ENCODE data around the gene SYNE1.
"Not testable (repeated sequence)": the region's sequence is repeated elsewhere in the genome, so short reads cannot be mapped to it uniquely, and the experiment has no call there.

Gene SYNE1

DNA sequence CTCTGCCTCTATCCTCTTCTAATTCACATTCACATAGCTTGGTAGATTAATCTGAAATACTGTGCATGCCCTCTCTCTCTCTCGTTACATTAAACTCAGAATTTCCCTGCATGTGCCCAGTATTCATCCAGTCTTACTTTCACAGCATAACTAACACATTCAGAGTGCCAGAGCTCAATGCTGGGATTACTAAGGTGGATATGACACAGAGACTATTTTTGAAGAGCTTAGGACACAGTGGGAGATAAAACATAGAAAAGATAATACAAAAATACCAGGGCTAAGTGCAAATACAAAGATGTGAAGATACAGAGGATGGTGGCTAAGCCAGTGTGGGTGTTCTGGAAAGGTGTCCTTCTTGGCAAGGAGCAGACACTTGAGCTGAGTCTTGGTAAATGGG is 6.3 kb downstream of the SYNE1 start:
- DNase-seq (ENCODE audit: low read depth) = no peak

DNA sequence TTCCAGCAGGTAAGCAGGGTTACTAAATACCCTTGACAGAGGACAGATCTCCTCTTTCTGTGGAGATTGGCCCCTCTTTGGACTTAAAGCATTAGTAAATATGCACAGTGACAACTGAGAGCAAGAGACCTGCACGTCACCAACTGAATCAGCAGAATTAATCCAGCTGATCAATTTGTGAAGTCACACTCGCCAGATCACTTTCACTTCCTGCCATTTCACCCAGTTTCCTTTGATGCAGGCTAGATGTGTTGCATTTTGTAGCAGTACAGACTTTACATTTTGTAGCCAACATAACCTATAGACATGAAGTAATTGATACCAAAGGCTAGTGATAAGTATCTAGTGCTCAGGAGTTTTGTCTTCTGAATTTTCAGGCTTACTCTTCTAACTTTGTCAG is 11.9 kb downstream of the SYNE1 start:
- DNase-seq (ENCODE audit: low read depth) = no peak

GRCh38 chr6:152614776-152615175 is 22.4 kb downstream of the SYNE1 start:
- DNase-seq (ENCODE audit: low read depth) = not testable (repeated sequence)

DNA sequence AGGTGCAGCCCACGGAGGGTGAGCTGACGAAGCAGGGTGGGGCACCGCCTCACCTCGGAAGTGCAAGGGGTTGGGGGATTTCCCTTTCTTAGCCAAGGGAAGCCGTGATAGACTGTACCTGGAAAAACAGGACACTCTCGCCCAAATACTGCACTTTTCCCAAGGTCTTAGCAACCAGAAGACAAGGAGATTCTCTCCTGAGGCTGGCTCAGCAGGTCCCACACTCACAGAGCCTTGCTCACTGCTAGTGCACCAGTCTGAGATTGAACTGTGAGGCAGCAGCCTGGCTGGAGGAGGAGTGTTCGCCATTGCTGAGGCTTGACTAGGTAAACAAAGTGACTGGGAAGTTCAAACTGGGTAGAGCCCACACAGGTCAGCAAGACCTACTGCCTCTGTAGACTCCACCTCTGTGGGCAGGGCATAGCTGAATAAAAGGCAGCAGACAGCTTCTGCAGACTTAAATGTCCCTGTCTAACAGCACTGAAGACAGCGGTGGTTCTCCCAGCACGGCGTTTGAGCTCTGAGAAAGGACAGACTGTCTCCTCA is 28.0 kb downstream of the SYNE1 start:
- DNase-seq (ENCODE audit: low read depth) = no peak

DNA sequence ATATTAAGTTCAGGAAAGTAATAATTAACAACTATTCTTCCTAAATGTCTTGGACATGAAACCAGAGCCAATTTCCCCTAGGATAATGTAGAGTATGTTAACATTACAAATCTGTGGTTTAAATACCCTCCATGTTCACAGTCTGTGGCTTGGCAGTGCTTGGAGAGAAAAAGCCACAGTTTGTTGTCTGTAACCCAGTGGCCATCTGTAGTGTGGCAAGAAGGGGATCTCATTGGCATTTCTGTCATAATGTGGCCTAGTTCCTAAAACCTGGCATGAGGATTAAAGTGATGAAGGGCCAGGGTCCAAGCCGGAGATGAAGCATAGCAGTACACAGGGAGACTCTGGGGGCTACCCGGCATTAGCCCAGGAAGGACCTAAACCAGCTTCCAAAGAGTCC is 31.2 kb downstream of the SYNE1 start:
- DNase-seq (ENCODE audit: low read depth) = no peak

- no peak for DNase-seq (ENCODE audit: low read depth)
Observed at GRCh38 chr6:152605342-152605741, 31.8 kb downstream of the SYNE1 start.

GRCh38 chr6:152603911-152604310 is 33.3 kb downstream of the SYNE1 start:
- DNase-seq (ENCODE audit: low read depth) = no peak

DNA sequence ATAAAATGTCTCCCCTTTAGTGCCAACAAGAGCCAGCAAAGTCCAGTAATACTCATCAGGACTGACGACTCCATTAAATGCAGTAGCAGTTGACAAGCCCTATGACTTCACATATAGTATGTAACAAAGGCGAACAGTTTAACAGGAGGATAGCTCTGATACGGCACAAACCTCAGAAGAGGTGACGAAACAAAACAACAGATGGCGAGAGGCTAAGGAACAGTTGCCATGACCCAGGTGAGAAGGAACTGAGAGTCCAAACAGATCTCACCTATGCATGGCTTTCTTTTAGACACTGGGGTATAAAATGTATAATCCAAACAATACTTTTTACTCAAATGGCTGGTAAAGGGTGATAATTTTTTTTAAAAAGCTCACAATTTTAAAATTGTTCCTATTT is 37.1 kb downstream of the SYNE1 start:
- no peak for DNase-seq (ENCODE audit: low read depth)

- no peak for DNase-seq (ENCODE audit: low read depth)
Observed at GRCh38 chr6:152598901-152599537, 38.1 kb downstream of the SYNE1 start.

DNA sequence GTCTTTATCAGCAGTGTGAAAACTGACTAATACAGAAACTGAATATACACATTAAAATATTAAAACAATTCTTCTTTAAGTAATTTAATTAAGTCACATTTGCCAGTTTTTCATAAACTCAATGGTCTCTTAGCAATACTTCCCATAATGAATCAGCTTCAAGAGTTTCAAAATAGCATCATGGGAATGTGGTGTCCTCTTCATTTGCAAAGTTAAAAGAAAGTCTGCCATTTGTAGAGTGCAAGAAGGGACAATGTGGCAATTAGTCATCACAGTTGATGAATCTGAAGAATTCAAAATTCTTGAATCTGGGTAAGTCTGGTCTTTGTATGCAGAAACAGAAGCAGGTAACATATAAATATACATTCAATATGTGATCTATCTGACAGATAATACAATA is 38.7 kb downstream of the SYNE1 start:
- no peak for DNase-seq (ENCODE audit: low read depth)

DNA sequence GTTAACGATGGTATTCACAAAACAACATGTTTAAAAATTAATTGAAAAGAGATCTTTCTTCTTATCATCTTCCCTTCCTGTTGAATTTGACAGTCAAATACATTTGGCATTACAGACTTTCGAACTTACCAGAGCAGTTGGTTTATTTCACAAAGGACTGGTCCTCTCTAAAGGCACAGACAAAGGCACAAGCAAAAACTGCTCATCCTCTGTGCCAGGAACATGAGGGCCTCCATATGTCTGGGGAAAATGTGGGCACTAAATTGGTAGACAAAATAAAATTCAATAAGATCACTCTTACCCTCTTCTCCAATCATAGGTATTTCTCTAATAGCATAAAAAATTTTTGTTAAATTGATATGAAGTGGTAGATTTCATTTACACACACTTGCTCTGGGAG is 40.4 kb downstream of the SYNE1 start:
- no peak for DNase-seq (ENCODE audit: low read depth)

DNA sequence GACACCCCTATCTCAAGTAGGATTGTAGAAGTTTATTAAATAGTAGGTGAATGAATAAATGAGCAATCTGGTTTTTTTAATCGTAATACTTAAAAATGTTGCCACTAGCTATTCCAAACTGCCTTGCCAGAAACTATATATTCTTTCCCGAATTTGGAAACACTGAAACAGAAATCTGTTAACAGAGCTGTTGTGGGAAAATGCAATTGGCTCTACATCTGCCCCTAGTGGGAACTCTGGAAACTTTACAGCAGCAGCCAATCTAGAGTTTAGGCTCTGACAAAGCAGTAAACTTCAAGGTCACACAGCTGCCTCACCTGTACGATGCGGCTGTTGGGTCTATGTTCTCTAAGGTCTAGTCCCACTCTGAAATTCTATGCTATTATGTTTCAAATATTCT is 41.7 kb downstream of the SYNE1 start:
- no peak for DNase-seq (ENCODE audit: low read depth)

DNA sequence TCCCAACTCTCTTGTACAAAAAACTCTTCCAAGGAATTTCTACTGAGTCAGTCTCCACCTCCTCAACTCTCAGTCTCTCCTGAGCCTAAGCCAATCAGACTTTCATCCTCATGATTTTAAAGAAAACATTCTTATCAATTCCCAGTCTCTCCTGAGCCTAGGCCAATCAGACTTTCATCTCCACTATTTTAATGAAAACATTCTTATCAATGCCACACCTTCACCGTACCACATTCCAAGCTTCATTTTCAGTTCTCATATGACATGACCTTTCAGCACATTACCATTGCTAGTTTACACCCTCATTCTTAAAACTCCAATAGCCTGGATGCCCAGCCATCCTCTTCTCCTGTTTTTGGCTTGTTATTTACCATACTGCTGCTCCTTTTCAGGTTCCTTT is 42.5 kb downstream of the SYNE1 start:
- no peak for DNase-seq (ENCODE audit: low read depth)

DNA sequence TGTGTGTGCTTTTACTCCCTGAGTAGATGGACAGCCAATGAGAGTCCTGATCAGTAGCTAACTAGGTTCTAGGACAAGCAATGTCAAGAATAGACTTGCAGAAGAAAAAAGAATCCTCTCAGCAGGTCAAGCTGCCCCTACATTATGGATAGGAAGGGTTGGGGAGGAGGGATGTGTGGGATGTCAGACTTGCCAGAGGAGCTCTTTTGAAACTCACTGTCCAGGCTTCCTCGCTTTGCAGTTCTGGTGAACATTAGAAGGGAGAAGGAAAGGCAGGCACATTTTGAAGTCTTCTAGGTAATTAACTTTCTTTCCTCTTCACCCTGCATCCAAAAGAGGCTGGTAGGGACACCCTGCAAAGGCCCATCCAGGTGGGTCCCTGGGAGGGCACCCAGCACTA is 48.7 kb downstream of the SYNE1 start:
- DNase-seq (ENCODE audit: low read depth) = no peak

DNA sequence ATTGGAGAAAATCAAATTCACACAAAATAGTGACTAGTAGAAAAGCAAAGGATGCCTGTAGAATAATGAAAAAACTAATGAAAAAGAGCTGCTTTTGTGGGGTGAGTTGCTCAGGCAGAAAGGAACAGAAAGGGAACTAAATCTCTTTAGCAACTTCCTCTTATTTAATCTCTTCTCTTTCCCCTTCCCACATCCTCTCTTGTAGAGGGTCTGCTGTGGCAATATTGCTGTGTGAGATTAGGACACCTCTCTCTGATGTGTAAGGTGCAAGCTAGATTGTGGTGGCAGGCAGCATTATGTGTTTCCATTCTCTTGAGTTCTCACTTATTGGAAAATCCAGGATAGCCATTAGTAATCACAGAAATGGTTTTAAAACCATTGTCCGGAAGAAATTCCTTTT is 49.7 kb downstream of the SYNE1 start:
- DNase-seq (ENCODE audit: low read depth) = no peak

DNA sequence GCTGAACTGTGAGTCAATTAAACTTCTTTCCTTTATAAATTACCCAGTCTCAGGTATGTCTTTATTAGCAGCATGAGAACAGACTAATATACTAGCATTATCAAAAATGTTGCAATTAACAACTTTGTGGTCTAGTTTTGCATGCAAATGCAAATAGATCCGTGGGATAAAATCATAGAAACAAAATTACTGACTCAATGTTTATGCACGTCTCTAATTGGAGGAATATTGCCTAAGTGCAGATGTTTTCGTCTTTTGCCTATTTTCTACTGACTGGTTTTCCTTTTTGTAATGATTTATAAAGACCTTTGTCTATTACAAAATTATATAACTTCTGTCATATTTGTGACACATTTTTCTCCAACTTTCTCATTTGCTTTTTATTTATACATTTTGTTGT is 51.9 kb downstream of the SYNE1 start:
- no peak for DNase-seq (ENCODE audit: low read depth)

DNA sequence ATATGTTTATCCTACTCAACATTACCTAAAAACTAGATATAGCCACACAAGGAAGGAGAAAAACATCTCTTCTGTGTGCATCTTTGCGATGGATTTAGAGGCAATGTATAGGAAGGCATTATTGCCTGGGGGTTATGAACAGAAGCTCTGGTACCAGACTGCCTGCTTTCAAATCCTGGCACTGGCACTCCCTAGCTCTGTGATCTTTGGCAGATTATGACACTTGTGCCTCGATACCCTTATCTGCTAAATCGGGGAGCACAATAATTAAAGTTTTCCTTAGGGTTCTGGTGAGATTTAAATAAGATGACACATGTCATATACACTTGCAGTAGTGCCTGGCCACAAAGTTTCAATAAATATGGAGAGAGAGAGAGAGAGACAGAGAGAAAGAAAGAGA is 53.3 kb downstream of the SYNE1 start:
- DNase-seq (ENCODE audit: low read depth) = no peak

DNA sequence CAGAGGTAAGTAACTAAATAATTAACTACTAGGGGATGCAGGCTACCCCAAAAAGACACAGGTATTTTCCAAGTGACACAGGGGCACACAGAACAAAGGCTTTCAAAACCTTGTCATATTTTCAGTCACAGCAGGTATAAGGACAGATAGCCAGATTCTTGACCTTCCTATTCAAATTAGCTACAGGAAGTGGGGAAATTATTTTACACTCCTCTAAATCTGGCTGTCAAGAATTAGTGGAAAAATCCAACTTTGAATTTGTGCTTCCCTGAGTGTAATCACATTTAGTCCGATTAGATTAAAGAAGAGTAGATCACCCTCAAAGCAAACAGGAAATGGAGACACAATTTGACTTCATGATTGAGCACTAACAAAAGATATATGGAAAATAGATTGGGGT is 60.6 kb downstream of the SYNE1 start:
- no peak for DNase-seq (ENCODE audit: low read depth)

GRCh38 chr6:152575621-152576150 is 61.5 kb downstream of the SYNE1 start:
- peak; percentile 71 for DNase-seq (ENCODE audit: low read depth)

DNA sequence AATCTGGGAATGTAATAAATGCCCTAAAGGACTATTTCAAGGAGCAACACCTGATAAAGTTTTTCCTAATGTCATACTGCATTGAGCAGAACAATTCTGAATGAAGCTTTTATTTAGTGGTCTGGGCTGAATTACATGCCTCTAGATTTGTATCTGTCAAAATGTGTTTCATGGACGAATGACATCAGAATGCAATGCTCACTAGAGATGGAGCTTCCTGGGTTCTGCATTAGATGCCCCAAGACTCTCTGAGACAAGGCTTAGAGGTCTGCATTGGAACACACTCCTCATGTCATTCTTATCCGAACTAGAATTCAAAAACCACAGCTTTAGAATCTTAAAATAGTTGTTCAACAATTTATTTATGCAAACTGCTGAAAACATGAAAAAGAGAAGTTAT is 62.0 kb downstream of the SYNE1 start:
- DNase-seq (ENCODE audit: low read depth) = no peak

- no peak for DNase-seq (ENCODE audit: low read depth)
Observed at GRCh38 chr6:152573762-152574161, 63.4 kb downstream of the SYNE1 start.

- DNase-seq (ENCODE audit: low read depth) = no peak
Observed at GRCh38 chr6:152572338-152573088, 64.6 kb downstream of the SYNE1 start.

DNA sequence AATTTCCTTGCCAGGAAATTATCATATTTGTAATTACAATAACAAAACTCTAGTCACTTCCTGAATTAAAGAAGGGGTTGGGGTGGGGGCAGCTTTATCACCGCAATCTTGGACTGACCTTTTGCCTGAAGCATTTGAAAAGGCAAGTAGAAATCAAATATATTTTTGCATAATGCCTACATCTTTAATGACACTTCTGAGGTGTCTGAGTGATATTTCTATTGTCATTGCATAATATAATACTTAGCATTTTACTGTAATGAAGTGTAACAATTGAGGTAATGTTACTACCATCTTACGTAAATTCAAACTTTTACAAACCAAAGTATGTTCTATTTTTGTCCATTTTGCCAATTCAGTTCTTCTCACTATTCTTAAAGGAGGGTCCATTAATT is 65.2 kb downstream of the SYNE1 start:
- no peak for DNase-seq (ENCODE audit: low read depth)

- DNase-seq (ENCODE audit: low read depth) = no peak
Observed at GRCh38 chr6:152571089-152571488, 66.1 kb downstream of the SYNE1 start.
